MV-4-11 (cell line): ENCODE results near the gene C1QTNF6.
A peak's percentile ranks its signal among the peaks of the same experiment; 100 is the strongest.
"Not testable (repeated sequence)": the region's sequence is repeated elsewhere in the genome, so short reads cannot be mapped to it uniquely, and the experiment has no call there.

Source experiments
- DNase-seq: peaks from one replicate; lab custom pipeline; 2025; lab: John Stamatoyannopoulos, UW

C1QTNF6 gene

DNA sequence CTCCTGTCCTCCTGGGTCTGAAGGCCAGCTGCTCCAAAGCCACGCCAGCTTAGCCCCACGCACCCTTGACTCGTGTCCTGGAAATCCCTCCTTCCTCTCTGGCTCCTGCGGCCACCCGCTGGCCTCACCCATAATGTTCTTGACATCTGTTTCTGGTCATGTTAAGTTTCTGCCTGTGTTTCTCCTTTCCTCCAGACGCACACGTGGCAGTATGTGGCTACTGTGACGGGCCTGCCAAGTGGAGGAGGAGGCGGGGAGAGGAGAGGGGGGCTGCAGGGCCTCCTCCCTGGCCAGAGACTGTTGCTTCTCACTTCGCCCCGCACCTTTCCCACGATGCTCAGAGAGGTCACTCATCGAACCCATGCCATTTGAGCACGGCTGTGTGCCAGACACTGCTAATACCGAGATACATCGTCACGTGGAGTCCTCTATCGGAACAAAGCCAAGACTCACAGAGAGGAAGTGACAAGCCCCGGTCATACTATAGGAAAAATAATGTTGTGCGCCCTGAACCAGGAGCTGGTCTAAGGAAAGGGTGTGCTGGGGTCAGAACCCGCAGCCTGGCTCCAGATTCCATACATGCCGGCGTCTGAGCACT is 11.5 kb downstream of the C1QTNF6 start:
- peak; percentile 91 for DNase-seq

DNA sequence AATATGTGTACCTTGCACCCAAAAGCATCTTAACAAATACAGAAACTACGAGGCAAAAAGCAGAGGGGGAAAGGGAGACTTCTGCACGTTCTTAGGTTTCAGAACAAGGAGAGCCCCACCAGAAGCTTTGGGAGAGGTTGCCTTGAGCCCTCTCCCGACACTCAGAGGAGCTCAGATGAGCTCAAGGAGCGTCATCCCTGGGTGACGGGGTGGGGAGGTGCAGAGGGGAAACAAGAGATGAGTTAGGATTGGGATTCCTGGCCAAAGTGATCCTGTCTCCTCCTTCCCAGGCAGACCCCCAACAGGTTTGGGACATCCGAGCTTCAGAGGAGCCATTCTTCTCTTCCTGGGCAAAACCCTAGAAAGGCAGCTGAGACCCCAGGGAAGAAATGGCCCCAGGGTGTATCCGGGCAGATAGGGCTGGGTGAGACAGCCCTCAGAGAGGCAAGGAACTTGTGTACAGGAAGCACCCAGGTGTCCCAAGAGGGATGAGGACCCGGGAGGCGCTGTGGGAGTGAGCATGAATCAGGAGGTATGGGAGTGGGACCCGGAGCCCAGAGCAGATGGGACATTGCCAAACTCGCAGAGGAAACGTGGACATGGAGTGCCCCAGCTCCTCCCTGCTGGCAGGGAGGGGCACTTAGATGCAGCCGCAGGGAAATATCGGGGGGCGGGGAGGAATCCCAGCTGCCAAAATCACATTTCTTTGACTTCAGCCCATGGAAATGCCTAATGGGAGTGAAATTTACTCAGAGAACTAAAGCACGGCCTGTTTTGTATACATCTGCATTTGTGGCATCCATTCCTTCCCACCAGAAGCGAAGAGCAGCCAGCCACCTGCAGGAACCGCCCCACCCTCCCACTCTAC is 12.4 kb downstream of the C1QTNF6 start:
- DNase-seq: no peak

DNA sequence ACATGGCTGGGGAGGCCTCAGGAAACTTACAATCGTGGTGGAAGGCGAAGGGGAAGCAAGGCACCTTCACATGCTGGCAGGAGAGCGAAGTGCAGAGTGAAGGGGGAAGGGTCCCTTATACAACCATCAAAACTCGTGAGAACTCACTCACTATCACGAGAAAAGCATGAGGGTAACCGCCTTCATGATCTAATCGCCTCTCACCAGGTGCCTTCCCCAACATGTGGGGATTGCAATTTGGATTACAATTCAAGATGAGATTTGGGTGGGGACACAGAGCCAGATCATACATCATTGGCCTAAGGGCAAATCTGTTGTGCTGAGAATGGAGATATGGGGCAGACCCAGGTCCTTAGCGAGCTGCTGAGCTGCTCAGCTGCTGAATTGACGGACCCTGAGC is 13.1 kb downstream of the C1QTNF6 start:
- no peak for DNase-seq

DNA sequence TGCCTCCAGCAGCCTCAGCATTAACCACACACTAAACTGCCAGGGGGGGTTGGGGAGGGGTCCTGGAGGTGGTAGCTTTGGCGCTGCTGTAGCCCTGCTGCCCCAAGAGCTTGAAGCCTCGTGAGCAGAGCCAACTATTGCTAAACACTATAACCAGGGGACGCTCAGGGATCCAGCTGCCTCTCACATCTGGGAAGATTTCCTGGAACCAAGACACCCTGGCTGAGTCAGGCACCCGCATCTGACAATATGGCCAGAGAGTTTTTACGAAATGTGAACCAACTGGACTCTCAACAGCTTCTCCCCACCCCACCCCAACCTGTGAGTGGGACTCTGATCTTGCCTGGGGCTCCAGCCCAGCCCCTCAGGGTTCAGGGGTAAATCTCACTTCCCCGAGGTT is 14.3 kb downstream of the C1QTNF6 start:
- DNase-seq: peak; percentile 83

DNA sequence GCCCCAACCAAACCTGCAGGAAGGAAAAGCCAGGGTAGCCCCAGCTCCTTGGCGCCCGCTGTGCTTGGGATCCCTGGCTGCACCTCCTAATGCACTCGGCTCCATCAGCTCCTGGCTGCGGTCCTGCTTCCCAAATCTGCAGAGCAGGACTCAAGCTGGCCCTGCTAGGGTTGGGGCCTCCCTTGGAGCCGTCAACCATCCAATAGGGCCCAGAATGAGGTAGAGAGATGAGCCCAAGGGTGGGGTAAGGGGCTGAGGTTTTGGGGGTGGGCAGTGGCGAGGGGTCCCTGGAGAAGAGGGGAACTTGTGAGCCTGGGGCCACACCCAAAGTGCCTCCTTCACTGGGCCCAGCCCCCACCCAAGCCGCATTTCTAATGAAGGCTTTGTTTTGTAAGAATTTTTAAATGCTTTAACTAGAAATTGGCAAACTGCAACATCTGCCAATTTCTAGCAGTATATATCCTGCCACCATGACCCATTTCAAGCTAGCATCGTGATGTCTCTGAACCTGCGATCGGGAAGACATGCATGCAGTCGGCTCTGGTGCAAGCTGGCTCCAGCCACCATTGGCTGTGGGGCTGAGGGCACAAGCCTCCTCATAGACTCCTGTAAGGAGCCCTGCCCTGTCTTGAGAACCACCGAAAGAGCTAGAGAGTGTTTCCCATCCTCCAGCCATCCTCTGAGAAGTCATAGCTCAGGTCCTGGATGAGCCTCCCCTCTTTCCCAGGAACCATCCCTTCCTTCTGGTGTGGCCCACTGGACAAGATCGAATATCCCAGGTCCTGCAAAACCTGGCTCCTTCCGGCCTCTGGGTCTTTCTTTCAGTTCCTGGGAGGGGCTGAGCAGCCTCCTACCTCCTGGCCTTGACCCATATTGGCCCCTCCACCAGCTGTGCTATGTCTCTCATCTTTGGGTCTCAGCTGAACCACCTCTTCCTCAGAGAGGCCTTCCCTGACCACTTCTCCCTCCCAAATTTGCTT is 15.5 kb downstream of the C1QTNF6 start:
- no peak for DNase-seq

DNA sequence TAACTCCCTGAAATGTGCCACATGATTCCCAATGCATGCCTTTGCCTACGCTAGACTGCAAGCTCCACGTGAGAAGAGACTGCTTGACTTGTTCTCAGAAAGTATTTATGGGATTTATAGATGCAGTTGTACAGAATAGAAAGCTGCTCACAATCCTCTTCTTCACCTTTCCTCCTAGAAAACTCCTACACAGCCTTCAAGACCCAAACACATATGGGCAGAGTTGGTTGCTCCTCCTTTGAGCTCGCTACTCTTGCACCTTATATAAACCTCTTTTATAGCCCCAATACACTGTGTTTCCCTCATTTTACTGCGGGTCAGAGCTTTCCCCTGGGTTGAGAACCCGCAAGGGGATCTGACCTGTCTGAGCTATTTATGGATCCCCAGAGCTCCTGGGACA is 16.4 kb downstream of the C1QTNF6 start:
- DNase-seq: no peak

DNA sequence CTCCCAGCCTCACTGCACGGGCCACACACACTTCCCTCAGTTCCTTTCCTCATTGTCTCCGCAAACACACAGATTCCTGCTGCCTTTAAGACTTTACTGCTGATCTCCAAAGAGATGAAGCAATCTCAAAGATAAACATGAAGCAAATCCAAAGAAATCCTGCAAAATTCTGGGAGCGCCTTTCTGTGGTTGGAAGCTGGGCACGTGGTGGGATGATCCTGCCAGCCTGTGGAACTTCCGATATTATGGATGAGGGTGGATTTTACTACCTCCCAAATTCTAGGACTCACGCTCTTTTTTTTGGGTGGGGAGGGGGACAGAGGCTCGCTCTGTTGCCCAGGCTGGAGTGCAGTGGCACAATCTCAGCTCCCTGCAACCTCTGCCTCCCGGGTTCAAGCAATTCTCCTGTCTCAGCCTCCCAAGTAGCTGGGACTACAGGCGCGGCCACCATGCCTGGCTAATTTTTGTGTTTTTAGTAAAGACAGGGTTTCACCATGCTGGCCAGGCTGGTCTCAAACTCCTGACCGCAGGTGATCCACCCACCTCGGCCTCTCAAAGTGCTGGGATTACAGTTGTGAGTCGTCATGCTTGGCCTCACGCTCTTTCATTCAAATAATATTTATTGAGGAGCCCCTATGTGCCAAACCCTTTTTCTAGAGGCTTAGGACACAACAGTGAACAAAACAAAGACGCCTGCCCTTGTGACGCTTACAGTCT is 17.2 kb downstream of the C1QTNF6 start:
- not testable (repeated sequence) for DNase-seq

DNA sequence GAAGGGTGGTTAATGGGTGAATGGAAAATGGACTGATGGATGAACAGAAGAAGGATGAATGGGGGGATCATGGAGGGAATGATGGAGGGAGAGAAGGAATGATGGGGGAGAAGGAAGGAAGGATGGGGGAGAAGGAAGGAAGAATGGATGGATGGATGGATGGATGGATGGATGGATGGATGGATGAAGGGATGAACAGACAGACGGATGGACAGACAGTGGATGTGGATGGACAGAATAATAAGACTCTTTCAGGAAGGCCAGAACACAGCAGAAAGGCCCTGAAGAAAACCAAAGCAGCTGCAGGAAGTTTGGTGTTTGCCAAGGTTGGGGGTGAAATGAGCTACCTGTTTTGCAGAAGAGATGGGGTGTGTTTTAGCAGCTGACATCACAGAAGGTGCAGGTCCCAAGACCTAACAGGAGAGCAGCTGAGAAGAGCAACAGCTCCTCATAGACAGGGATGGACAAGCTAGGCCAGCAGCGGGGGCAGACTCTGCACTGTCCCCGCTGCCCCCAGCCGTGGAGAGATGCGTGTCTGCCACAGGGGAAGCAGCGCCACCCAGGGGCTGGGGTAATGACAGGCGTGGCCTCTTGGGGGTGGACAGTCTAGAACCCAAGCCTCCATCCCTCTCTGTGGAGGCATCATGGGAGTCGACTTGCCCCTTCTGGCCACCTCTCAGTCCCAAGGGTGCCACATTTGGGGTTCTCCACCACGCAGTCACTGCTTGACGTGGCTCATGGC is 17.9 kb downstream of the C1QTNF6 start:
- DNase-seq: no peak

DNA sequence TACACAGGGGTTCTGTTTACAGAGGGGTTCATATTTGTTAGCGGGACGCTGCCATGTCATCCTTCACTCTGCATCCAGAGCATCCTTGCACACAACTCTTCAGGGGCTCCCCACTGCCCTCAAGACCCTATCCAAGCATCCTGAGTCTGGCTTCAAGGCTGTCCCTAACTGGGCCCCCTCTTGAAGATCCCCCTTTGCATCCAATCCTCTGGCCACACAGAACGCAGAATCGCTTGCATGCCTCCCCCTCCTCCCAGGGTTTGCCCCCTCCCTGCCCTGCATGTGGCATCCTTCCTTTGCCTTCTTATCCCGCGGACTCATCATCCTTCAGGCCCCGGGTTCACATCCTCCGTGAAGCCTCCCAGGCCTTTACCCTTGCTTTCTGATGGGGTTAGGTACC is 18.6 kb downstream of the C1QTNF6 start:
- DNase-seq: no peak

DNA sequence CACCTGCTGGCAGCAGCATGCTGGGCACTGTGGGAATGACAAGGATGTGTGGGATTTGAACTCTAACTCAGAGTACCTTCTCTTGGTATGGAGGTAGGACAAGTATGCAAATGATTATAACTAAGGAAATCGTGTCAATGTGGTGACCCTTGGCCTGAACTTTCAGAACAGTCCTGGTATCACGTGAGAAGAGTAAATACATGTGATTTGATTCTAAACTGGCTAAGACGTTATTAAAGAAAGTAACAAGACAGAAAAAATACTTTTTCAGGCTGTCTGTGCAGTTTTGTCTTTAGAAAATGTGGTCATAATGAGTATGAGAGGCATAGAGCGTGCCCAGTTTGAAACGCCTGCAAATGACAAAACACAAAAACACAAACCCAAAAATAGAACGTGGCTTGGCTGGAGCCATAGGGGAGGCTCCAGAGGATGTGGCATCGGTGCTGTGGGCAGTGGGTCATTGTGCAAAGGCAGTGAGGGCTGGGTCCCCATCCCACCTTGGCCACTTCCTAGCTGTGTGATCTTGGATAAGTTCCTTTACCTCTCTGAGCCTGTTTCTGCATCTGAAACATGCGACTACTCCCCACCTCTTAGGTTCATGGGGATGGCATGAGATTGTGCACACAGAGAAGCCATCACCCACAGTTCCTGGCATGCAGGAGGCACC is 19.9 kb downstream of the C1QTNF6 start:
- DNase-seq: peak; percentile 60

DNA sequence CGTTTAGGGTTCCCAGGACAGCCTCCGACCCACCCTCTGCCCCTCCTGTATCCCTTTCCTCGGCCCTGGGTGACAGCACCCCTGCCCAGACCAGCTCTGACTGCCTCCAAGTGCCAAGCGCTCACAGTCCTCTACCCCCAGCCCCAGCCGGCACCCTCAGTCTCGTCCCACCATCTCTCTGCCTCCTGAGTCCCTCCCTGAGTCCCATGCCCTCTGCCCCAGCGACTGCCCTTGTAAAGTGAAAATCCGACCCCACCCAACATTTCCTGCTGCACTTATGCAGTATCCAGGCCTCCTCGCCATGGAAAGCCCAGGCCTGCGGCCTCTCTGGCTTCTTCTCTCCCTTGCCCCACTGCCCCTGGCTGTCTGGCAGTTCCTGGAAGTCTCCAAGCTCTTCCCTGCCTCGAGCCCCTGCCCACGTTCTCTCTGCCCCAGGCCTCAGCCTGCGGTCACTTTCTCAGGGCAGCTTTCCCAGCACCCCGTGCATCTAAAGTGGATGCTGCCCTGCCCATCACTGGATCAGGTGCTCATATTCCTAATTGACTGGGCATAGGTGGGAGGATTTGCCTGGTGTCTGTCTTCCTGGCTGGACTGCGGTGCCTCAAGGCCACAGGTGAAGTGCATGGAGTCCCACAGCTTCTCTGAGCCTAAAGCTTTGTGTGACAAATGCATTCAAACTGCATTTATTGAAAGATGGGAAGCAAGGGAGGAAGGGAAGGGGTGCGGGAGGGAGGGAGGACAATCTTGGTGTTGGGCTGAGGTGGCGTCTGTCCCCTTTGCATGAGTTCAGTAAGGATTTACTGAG is 20.7 kb downstream of the C1QTNF6 start:
- no peak for DNase-seq

DNA sequence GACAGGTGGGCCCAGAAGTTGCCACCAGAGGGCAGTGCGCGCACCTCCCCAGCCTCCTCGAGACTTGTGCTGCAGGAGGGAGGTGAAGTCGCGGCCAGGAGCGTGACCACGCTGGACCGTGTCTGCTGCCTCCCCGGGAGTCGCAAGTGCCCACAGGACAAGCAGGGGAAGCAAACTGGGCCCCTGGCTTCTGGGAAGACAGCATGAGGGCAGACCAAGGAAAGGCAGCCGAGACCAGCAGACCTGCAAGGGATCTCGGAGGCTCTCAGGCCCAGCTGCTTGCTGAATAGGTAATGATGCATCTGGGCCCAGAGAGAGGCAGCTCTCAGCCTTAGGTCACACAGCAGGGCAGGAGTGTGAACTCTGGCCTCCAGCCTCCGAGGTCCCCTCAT is 21.4 kb downstream of the C1QTNF6 start:
- DNase-seq: peak; percentile 56

DNA sequence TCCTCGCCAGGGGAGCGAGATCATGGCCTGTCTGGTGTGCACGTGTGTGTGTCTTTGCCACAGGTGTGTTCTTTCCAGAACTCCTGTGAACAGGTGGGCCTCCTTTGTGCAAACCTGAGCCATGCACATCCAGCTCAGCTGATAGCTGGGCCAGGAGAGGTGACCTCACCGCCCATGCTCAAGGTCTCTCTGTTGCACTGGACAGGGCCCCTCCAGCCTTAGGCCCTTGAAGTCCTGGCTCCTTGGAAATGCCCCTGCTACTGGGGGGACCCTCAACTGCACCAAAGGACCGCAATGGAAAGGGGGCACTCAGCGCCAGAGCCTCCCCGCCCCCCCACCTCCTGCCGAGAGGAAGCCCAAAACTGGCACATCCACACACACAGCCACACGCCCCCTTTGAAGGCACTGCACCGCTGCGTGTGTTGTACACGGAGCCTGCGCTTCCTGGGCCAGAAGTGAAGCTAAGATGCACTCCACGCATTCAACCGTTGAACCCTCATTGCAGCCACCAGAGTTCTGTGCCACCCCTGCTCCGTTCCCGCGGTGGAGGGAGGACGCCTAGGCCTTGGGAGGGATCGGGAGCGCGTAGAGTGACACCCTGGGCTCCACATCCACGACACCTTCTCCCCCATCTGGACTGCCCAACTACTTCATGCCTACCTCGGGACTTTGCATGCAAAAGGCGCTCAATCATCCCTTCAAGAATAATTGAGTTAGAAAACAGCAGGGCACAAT is 21.9 kb downstream of the C1QTNF6 start:
- no peak for DNase-seq

DNA sequence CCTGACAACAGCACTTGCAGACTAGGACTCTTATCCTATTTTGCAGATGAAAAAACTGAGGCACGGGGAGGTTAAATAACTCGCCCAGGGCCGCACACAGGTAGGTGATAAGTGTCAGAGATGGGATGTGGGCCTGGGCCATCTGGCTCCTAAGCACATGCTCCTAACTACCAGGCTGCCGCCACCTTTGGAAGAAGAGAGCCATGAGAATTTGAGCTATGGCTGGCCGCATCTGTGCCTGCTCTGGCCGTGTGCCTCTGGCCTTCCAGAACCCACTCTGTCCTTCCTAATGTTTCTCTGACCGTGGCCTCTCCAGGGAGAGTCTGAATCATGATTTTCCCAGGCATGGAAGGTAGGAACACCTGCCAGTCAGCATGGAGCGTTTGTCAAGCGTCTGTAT is 23.0 kb downstream of the C1QTNF6 start:
- DNase-seq: no peak

DNA sequence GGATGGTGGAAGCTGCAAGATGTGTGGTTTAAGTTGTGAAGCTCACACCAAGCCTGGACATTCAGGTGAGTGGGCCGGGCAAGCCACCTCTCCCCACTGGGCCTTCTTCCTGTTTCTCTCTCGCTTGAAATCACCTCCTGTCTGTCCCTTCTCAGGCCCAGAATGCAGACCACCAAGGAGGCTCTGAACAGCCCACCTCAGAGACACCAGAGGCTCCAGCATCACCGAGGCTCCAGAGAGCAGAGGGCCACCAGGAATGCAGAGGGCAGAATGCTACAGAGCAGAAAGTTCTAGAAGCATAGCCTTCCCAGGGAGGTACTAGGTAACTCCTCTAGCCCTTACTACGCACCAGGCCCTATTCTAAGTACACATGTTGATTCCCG is 23.6 kb downstream of the C1QTNF6 start:
- DNase-seq: no peak

DNA sequence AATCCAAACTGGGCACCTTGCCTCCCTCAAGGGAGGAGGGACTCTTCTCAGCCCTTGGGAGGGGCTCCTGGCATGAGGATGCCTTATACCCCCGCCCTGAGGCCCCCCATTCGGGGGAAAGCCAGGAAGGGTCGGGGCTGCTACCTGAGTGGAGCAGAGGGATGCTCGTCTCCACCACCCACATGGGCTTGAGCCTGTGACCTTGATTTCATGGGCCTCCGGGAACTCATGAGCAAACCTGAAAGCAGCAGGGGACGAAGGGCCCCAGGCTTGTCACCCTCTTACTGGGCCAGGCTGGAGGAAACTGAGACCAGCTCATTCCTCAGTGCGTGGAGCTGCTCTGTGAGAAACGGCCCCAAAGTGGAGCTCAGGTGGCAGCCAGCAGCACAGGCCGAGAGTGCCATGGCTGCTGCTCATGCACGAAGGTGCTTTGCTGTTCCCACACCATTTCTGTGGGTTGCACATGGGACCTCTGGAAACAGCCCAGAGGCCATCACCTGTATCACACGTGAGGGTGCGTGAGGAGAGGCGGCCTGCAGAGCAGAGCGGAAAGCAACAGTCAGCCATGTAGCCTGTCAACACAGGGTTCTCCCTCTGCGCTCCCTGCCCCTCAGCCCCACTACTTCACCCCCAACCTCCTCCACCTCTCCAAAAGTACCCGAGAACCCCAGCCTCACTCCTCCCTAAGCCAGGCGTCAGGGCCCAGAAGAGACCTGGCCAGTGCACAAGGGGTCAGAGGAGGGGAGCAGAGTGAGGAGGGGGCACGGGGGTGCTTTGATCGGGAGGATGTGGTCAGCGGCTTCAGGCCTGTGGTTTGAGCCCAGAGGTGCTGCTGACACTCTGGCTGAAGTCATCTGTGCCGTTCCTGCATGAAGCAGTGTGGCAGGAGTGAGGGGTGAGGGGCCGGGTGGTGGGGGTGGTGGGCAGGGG is 24.2 kb downstream of the C1QTNF6 start:
- DNase-seq: peak; percentile 16

DNA sequence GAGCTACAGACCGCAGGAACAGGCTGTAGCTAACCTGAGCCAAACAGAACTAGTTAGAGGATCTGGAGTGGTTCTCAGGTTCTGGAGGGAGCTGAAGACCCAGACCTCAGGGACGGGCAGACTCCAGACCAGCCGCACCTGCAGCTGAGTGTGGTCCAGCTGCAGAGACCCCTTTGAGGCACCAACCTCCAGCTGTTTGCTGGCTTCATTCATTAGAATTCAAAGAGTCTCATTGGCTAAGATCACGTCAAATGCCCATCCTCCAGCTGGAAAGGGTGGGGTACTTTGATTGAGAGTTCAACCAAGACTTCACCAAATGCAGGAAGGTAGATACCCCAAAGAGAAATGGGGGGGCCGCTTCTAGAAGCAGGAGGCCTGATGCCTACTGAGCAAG is 25.0 kb downstream of the C1QTNF6 start:
- no peak for DNase-seq
